Tibial nerve (tissue), 4 donors: ENCODE results near the gene GUCD1. TPM values are rescaled to one million over a fixed set of nuclear protein-coding genes. Genes with fewer than 3 reads are reported as not detected.
A peak's percentile ranks its signal among the peaks of the same experiment; 100 is the strongest.

Source experiments
- DNase-seq, 2 donors: peaks; one replicate each; pipeline ENCODE4 v3.0.0-alpha.2; 2019; ENCODE audit warnings: low spot score in 2 of 2
- H3K27ac ChIP-seq, 4 donors: fragments of 200-600 bp; sonication (generic) in 3 of 4; one replicate each; pipeline ENCODE4 v1.5.1; 2017 to 2019; ENCODE audit warnings: mild to moderate bottlenecking in 1 of 4
- H3K27me3 ChIP-seq, 2 donors: fragments of 200-600 bp; sonication (generic) in 1 of 2; one replicate each; pipeline versions ENCODE4 v1.5.1 to v1.6.0; 2017 to 2019
- H3K36me3 ChIP-seq, 3 donors: fragments of 200-600 bp; sonication (generic); one replicate each; pipeline ENCODE4 v1.5.1; 2018 to 2019
- H3K4me1 ChIP-seq, 4 donors: fragments of 200-600 bp; sonication (generic) in 3 of 4; one replicate each; pipeline ENCODE4 v1.5.1; 2017 to 2019
- H3K4me3 ChIP-seq, 4 donors: fragments of 200-600 bp; sonication (generic) in 3 of 4; one replicate each; pipeline ENCODE4 v1.5.1; 2017 to 2019; ENCODE audit warnings: mild to moderate bottlenecking in 1 of 4, moderate library complexity in 1 of 4
- H3K9me3 ChIP-seq, 4 donors: fragments of 200-600 bp; sonication (generic) in 3 of 4; one replicate each; pipeline ENCODE4 v1.5.1; 2017 to 2019
- CTCF ChIP-seq, 5 experiments: fragments of 200-600 bp in 3 of 5; fragments of 450-650 bp in 2 of 5; sonication (generic) in 3 of 5; IDR thresholded peaks; one replicate each; pipeline ENCODE4 v1.5.1; 2016 to 2019; ENCODE audit warnings: antibody characterized with exemption in 5 of 5, mild to moderate bottlenecking in 3 of 5, moderate library complexity in 2 of 5
- EP300 ChIP-seq, 2 donors: sonication (generic); formaldehyde crosslinking; IDR thresholded peaks; one replicate each; pipeline ENCODE4 v1.6.1; 2017; ENCODE audit warnings: antibody characterized with exemption in 2 of 2, mild to moderate bottlenecking in 1 of 2
- POLR2A ChIP-seq, 2 donors: fragments of 450-650 bp; IDR thresholded peaks; one replicate each; pipeline ENCODE4 v1.6.1; 2017; ENCODE audit warnings: antibody characterized with exemption in 2 of 2, mild to moderate bottlenecking in 2 of 2, moderate library complexity in 2 of 2
- WGBS, 2 donors: methylation state at CpG; one replicate each; pipeline ENCODE4 v1.1.5; 2018; 5-methylcytosine and 5-hydroxymethylcytosine counted together
- total RNA-seq, 4 donors: library from RNA; depleted of rRNA; stranded (reverse); fragments of >200 nt; gene quantifications; one replicate each; pipeline ENCODE4 v1.1.0, GENCODE V29; 2016

The GUCD1 gene
- total RNA-seq, 4 donors from 2014 or later = 74.1 to 87.9 (median 84.6) TPM

DNA sequence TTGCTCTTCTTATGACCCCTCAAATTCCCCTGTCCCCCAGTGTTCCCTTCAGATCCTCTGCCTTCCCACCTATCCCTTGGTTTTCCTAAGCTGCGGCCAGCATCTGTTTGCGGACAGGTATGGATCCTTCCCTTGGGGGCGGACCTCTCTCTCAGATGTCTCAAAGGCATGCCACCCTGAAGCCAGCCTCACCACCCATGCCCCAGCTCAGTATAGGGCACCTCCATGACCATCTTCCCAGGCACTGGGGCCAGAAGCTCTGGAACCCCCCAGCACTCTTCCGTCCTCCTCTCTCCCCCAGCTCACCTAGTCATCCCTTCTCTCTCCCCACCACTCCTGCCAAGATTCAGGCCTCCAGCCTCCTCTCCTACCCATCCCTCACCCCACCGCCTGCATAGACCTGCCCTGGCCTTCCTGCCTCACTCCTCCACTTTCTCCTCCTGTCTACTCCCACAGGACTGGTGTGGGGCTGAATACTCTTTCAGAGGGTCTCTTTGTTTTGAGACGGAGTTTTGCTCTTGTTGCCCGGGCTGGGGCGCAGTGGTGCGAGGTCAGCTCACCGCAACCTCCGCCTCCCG lies 35.7 kb upstream of the GUCD1 start:
- peak overlapping the region in 2 of 4 donors; percentile 97 to 98 for H3K27ac ChIP-seq
- 79 to 84% methylated on average over 12 of the region's 12 CpGs for WGBS, 2 donors
- no peak for TF ChIP-seq CTCF (IDR thresholded peaks at IDR 0.05)
- no peak for TF ChIP-seq POLR2A (IDR thresholded peaks at IDR 0.05)
- TF ChIP-seq EP300 (IDR thresholded peaks at IDR 0.05) = no peak
- H3K27me3 ChIP-seq = no peaks in the 10 kb centered on the region
- H3K9me3 ChIP-seq = no peaks in the 10 kb centered on the region
- no peak for DNase-seq
- H3K4me3 ChIP-seq = no peak overlapping the region
- peaks cover 0 to 45% (median 0%) of the 10 kb centered on the region in 3 donors for H3K36me3 ChIP-seq
- H3K4me1 ChIP-seq = peaks cover 0 to 69% (median 21%) of the 10 kb centered on the region in 4 donors

DNA sequence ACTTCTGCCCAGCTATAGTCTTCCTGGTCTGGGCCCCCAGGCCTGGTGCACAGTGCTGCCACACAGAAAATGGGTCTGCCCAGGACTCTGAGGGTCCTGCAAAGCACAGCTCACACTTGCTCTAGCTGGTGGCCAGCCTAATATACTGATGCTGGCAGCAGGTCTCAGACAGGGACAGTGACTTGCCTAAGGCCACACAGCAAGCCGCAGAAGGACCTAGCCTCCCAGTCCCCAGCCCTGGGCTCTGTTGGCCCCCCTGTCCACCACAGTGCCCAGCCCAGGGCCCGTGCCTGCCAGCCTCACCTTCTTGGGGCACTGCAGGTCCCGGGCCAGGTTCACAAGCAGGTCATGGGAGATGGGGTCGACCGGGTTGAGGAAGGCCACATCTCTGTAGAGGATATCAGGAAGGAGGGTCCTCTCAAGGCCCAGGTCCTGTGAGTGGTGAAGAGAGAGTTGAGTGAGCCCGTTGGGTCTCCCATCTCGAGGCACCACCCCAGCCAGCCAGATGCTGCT lies 34.6 kb upstream of the GUCD1 start:
- Histone ChIP-seq H3K27me3 (no peaks in the 10 kb centered on the region), H3K4me3 (no peak overlapping the region), H3K36me3 (peaks cover 0 to 50% (median 0%) of the 10 kb centered on the region in 3 donors), H3K9me3 (no peaks in the 10 kb centered on the region), H3K27ac (peak overlapping the region; percentile 70 to 98 (median 94)), H3K4me1 (peaks cover 0 to 76% (median 25%) of the 10 kb centered on the region in 4 donors)
- no peak for TF ChIP-seq EP300 (IDR thresholded peaks at IDR 0.05)
- TF ChIP-seq CTCF (IDR thresholded peaks at IDR 0.05) = no peak
- no peak for TF ChIP-seq POLR2A (IDR thresholded peaks at IDR 0.05)
- no peak for DNase-seq
- WGBS, 2 donors = 67 to 70% methylated on average over 7 of the region's 7 CpGs

DNA sequence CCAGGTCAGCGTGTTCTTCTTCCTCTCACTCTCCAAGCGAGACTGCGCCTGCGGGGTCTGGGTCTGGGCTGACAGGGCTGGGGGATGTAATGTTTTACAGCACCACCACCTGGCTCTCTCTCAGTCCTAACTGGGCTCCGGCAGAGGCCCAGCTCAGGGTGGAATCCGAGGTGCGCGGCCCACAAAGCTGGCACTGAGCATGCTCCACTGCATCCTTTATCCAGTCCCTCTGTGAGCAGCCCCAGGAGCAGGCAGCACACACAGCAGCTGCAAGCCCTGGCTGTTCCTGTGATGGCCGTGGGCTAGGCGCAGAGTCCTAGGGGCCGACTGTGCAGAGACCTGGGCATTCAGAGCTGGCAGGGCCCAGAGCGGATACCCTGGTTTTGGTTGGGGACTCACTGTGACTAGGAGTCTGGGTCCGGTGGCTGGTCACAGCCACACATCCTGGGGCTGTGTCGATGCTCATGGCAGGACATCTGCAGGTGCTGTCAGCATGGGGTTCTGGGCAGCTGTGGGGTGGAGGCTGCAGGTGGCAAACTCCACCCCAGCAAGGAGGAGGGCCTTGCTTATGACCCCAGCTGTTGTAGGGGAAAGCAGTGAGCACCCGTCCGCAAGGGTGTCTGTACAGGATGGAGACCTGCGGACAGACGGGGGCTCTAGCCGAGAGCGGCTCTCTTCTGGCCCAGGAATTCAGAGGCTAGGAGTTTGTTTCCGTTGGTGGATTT lies 34.0 kb upstream of the GUCD1 start:
- peaks cover 0 to 76% (median 30%) of the 10 kb centered on the region in 4 donors for H3K4me1 ChIP-seq
- WGBS, 2 donors = 61 to 74% methylated on average over 19 to 20 of the region's 21 CpGs
- TF ChIP-seq POLR2A (IDR thresholded peaks at IDR 0.05) (peak in 1 of 2 donors; percentile 44), CTCF (IDR thresholded peaks at IDR 0.05) (no peak), EP300 (IDR thresholded peaks at IDR 0.05) (no peak)
- no peaks in the 10 kb centered on the region for H3K9me3 ChIP-seq
- DNase-seq = no peak
- H3K36me3 ChIP-seq = peaks cover 0 to 50% (median 0%) of the 10 kb centered on the region in 3 donors
- no peaks in the 10 kb centered on the region for H3K27me3 ChIP-seq
- H3K4me3 ChIP-seq = no peak overlapping the region
- H3K27ac ChIP-seq = peak overlapping the region; percentile 70 to 98 (median 94)

DNA sequence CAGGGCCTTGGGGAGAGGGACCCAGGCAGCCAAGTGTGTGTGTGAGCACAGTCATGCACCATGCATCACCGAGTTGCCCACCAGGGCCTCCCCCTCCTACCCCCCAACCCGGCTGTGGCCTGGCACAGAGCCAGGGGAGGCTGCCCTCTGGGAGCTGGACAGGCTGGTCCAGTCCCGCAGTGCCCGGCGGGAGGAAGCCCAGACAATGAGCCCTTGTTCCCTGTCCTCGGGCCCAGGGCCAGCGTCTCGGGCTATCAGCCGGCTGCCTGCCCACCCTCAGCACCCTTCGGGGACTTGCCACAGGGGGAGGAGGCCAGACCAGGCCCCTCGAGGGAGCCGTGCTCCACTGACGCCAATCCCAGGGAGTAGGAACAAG lies 33.4 kb upstream of the GUCD1 start:
- Histone ChIP-seq H3K4me1 (peaks cover 0 to 76% (median 30%) of the 10 kb centered on the region in 4 donors), H3K27ac (peak overlapping the region; percentile 70 to 98 (median 94)), H3K27me3 (no peaks in the 10 kb centered on the region), H3K9me3 (no peaks in the 10 kb centered on the region), H3K4me3 (no peak overlapping the region), H3K36me3 (peaks cover 0 to 50% (median 0%) of the 10 kb centered on the region in 3 donors)
- WGBS, 2 donors = 48 to 53% methylated on average over 4 to 12 of the region's 13 CpGs
- TF ChIP-seq EP300 (IDR thresholded peaks at IDR 0.05) (peak; percentile 79 to 89), POLR2A (IDR thresholded peaks at IDR 0.05) (no peak)
- peak in 1 of 2 donors; percentile 48 for DNase-seq

DNA sequence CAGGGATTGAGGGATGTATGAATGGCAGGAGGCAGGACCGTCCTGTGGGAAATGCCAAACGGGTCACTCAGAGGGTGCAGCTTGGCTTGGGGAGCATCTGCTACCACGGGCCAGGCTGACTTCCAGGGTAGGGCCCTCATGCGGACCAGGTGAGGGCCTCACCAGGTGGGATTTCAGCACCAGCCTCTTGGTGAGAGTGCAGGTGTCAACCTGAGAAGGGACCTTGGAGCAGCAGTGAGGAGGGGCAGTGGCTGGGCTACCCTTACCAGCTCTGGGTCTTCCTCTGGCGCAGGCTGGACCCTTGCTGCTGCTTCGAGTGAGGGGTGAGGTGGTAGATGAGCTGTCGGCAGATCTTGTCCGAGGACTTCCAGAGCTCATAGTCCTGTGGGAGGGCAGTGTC lies 33.0 kb upstream of the GUCD1 start:
- DNase-seq = no peak
- no peak for TF ChIP-seq CTCF (IDR thresholded peaks at IDR 0.05)
- no peak for TF ChIP-seq POLR2A (IDR thresholded peaks at IDR 0.05)
- no peak for TF ChIP-seq EP300 (IDR thresholded peaks at IDR 0.05)
- no peaks in the 10 kb centered on the region for H3K9me3 ChIP-seq
- no peak overlapping the region for H3K4me3 ChIP-seq
- H3K27ac ChIP-seq = peak overlapping the region; percentile 70 to 98 (median 94)
- H3K27me3 ChIP-seq = no peaks in the 10 kb centered on the region
- 51 to 52% methylated on average over 8 of the region's 8 CpGs for WGBS, 2 donors
- H3K4me1 ChIP-seq = peaks cover 0 to 78% (median 30%) of the 10 kb centered on the region in 4 donors
- peaks cover 0 to 50% (median 0%) of the 10 kb centered on the region in 3 donors for H3K36me3 ChIP-seq
